HG03520 (cell line): Measurements from ENCODE around the gene SBNO1.
"Not testable (repeated sequence)": the region's sequence is repeated elsewhere in the genome, so short reads cannot be mapped to it uniquely, and the experiment has no call there.

Experiments used
- ATAC-seq: cut with Tn5 transposase; IDR thresholded peaks from one replicate; pipeline ENCODE4 v1.9.1; 2021; ENCODE audit warnings: mild to moderate bottlenecking, moderate library complexity; ENCODE audit not compliant: unreplicated experiment

The SBNO1 gene

GRCh38 chr12:123356159-123356670 lies 8.4 kb downstream of the SBNO1 start:
- ATAC-seq, result no peak

GRCh38 chr12:123354600-123354999 lies 10.0 kb downstream of the SBNO1 start:
- no peak for ATAC-seq

DNA sequence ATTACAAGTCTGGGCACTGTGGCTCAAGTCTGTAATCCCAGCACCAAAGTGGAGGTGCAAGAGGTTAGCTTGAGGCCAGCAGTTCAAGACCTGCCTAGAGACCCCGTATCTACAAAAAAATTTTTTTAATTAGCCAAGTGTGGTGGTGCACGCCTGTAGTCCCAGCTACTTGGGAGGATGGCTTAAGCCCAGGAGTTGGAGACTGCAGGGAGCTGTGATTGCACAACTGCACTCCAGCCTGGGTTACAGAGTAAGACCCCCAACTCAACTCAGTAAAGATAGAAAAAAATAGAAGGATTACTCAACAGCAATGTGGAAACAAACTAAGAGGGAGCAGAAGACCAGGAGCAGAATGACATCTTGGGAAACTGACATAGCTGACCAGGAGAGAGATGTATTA lies 13.3 kb downstream of the SBNO1 start:
- ATAC-seq, result no peak

DNA sequence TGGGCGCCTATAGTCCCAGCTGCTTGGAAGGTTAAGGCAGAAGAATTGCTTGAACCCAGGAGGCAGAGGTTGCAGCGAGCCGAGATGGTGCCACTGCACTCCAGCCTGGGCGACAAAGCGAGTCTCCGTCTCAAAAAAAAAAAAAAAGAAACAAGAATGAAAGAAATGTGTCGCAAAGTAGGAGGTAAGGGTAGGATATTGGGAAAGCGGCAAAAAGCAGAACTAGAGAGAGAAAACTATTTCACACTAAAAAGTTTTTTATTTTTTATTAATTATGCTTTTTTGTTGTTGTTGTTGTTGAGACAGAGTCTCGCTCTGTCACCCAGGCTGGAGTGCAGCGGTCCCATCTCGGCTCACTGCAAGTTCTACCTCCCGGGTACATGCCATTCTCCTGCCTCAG lies 17.7 kb downstream of the SBNO1 start:
- ATAC-seq, result no peak

- ATAC-seq, result no peak
Measured at GRCh38 chr12:123344086-123344485, 20.6 kb downstream of the SBNO1 start.

GRCh38 chr12:123337070-123337469 lies 27.6 kb downstream of the SBNO1 start:
- ATAC-seq, result no peak

- ATAC-seq, result no peak
Measured at GRCh38 chr12:123336530-123336929, 28.1 kb downstream of the SBNO1 start.

DNA sequence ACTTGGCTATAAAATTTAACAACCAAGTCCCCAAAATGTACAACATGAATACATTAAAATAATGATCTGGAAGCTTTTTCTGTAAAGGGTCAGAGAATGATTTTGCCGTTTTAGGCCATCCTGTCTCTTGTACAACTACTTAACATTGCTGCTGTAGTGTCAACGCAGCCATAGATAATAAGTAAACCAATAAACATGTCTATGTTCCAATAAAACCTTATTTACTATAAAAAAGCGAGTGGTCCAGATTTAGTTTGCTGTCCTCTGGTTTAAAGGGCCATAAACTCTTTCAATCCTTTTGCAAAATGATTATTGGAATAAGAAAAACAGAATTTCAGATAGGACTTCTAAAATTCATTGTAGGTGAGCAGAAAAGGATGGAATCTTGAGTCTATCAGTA lies 29.2 kb downstream of the SBNO1 start:
- ATAC-seq, result no peak

DNA sequence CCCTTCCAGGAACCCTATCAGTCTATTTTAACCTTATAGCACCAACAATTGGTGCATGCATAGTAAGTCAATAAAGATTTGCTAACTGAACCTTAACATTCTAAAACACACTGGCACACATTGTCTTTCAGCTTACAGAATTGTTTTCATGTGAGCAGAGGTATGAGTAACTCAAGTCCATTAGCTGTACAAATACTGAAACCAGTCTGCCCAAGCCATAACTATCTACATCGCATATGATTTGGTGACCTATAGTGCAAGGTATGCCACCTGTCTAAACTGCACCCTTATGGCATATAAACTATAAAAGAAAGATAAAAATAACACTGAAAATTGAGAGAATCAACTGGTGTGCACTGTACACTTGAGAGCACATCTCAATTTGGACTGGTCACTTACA lies 34.8 kb downstream of the SBNO1 start:
- ATAC-seq, result no peak

DNA sequence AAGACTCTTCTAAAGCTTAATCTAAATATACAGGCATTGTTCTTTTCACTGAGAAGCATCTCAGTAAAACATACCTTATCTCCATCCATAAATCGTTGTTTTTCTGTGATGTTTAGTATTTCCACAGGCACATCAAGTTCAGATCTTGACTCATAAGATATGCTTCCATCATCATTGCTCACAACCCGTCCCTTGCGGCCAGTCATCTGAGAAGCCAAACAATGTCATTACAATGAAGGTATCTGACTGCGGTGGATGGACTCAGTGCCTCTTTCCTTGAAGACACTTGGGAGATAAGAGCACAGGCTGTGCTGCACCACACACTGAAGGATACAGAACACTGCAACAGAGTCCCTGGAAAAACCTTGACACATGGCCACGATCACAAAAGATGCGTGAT lies 44.8 kb downstream of the SBNO1 start:
- ATAC-seq, result no peak

GRCh38 chr12:123319273-123319672 lies 45.4 kb downstream of the SBNO1 start:
- no peak for ATAC-seq

DNA sequence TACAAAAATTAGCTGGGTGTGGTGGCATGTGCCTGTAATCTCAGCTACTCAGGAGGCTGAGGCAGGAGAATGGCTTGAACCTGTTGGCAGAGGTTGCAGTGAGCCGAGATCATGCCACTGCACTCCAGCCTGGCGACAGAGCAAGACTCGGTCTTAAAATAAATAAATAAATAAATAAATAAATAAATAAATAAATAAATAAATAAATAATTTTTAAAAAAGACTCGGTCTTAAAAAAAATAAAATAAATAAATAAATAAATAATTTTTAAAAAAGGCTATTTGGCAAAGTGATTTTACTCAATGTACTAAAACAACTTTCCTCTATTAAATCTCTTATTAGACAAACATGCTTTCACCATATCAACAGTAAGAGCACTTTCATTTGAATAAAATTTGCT lies 51.6 kb downstream of the SBNO1 start:
- not testable (repeated sequence) for ATAC-seq

GRCh38 chr12:123306200-123306599 lies 58.4 kb downstream of the SBNO1 start:
- no peak for ATAC-seq

DNA sequence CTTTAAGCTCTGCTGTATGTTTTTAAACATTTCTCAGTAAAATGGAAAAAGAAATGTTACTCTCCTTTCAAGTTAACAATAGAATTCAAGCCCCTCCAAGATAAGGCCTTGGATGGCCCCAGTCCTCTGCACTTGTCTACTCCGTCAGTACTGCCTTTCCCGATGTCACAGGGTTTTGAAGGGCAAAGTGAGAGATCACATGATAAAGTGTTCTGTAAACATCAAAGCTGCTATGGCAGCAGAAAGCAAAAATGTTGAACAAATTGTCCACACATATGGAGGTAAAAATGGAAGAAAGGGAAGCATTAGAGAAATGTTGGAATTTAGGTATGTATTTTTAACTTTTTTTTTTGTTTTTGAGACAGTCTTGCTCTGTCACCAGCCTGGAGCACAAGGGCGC lies 59.5 kb downstream of the SBNO1 start:
- ATAC-seq, result no peak

DNA sequence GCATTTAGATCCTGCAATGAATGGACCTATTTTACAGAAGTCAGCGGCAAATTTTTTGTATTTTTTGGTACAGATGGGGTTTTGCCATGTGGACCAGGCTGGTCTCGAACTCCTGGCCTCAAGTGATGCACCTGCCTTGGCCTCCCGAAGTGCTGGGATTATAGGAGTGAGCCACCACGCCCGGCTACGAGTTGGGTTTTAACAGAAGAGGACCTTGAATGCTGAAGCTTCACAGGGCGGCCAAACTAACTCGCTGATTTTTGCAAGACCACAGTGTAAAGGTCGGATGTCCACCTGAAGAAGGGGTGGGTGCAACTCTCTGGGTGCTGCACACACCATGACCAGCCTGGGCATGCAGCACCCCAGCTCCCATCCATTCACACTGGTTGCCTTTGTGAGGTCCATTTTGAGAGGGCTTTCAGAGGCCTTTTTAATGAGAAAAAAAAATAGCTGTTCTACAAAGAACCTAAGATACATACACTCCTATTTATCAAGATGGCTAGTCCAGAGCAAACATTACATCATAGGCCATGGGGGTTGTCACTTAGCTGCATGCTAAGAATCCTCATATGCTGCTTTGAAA lies 71.4 kb downstream of the SBNO1 start:
- ATAC-seq, result no peak

GRCh38 chr12:123289911-123290310 lies 74.7 kb downstream of the SBNO1 start:
- no peak for ATAC-seq

GRCh38 chr12:123288751-123289346 lies 75.8 kb downstream of the SBNO1 start:
- ATAC-seq, result no peak

DNA sequence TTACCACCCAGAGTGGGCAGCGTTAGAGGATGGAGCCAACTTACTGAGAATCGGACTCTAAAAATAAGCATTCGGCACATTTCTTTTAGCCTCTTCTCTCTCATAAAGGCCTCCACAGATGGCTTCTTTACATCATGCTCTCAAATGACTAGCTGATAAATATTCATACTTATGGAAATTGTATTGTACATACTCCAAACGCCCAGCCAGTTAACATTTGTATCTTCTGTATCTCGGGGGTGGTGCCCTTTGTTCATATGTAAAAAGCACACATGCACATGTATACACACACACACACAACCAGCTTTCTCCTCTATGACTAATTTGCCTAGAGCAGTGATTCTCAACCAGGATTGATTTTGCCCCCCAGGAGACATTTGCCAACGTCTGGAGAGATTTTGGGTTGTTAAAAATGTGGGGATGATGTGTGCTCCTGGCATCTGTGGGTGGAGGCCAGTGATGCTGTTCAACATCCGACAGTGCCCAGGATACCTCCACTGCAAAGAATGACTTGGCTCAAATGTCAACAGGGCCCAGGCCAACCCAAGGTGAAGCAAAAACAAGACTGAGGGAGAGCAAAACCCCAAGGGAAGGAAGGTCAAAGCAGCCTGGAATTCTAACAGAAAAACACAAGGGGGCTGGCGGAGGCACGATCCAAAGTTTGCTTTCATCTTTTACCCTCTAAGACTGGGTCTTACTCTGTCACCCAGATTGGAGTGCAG lies 77.8 kb downstream of the SBNO1 start:
- ATAC-seq, result no peak

DNA sequence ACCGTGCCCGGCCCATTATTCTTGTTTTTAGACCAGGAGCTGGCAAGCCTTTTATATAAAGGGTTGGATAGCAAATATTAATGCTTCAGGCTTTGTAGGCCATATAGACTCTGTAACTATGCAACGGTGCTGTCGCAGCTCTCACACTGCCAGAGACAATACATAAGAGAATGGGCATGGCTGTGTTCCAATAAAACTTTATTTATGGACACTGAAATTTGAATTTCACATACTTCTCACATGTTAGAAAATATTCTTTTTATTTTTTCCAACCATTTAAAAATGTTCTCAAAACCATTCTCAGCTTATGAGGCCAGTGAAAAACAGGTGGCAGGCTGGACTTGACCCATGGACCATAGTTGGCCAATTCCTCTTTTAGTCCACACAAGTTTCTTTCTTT lies 80.0 kb downstream of the SBNO1 start:
- no peak for ATAC-seq

GRCh38 chr12:123283461-123283860 lies 81.2 kb downstream of the SBNO1 start:
- no peak for ATAC-seq

GRCh38 chr12:123282111-123282510 lies 82.5 kb downstream of the SBNO1 start:
- no peak for ATAC-seq

DNA sequence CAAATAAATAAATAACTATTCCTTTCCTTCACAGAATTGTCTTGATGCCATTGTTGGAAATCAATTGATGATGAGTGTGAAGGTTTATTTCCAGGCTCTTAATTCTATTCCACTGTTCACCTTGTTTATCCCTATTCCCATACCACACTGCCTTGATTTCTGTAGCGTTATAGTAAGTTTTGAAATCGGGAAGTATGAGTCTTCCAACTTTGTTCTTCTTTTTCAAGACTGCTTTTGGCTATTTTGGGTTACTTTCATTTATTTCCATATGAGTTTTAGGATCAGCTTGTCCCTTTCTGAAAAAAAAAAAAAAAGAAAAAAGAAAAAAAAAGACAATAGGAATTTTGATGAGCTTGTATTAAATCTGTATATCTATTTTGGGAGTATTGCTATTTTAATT lies 83.7 kb downstream of the SBNO1 start:
- ATAC-seq, result no peak
